ENCODE results near the gene BRSK2. TPM values are rescaled to one million over a fixed set of nuclear protein-coding genes. Genes with fewer than 3 reads are reported as not detected.

Gene BRSK2
- total RNA-seq, 1 experiment from 2014 or later: 32.2 TPM

GRCh38 chr11:1341928-1342524, 47.7 kb upstream of the BRSK2 start:
- CTCF ChIA-PET: no interaction called here
- DNase-seq (ENCODE audit: low read depth, low spot score): no peak

GRCh38 chr11:1342946-1343345, 46.8 kb upstream of the BRSK2 start:
- intact Hi-C loops (cut with micrococcal nuclease; ENCODE audit: unreplicated experiment) (no loop called here), in situ Hi-C loops (cut with HindIII; ENCODE audit: low pct_unique_long_range_greater_than_20kb, low sequenced_read_pairs) (no loop called here)
- Histone ChIP-seq H3K36me3 (ENCODE audit: control insufficient read depth, insufficient read depth, low read length) (no peaks in the 10 kb centered on the region), H3K4me1 (ENCODE audit: control insufficient read depth, insufficient read depth, low read length) (0 out of 2 replicates have a peak, but pooled peaks cover 5% of the 10 kb centered on the region), H3K27me3 (ENCODE audit: control insufficient read depth, insufficient read depth, low read length) (no peaks in the 10 kb centered on the region), H3K9me3 (ENCODE audit: control insufficient read depth, insufficient read depth, low read depth, low read length) (no peaks in the 10 kb centered on the region), H3K27ac (ENCODE audit: low read length) (no peak overlapping the region), H3K4me3 (ENCODE audit: low read depth in 2 of 2, low read length in 2 of 2) (no peak overlapping the region)
- no peak for DNase-seq (ENCODE audit: low read depth, low spot score)
- ChIA-PET POLR2A (interaction anchor here (1.3 kb wide), 1 partner anchor 8 kb away, joined by 7 read pairs; no protein-coding TSS in a partner anchor), CTCF (no interaction called here)
- no peak for TF ChIP-seq CTCF (IDR thresholded peaks at IDR 0.05)
- no peak for TF ChIP-seq SIN3A (IDR thresholded peaks at IDR 0.05; ENCODE audit: borderline replicate concordance, insufficient read depth, low read depth, low read length)
- no peak for TF ChIP-seq TCF7L2 (IDR thresholded peaks at IDR 0.05; ENCODE audit: low read depth, low read length)
- no TSS peak for BruUV-seq (replicated peaks)
- ATAC-seq: no peak

More at GRCh38 chr11:1341928-1342524, 47.7 kb upstream of the BRSK2 start:
- TF ChIP-seq SIN3A (IDR thresholded peaks at IDR 0.05; ENCODE audit: borderline replicate concordance, insufficient read depth, low read depth, low read length): no peak
- no peak for TF ChIP-seq REST (IDR thresholded peaks at IDR 0.05; ENCODE audit: insufficient read depth in 1 of 2, low read depth in 2 of 2, low read length in 1 of 2)
- no peak for TF ChIP-seq TCF7L2 (IDR thresholded peaks at IDR 0.05; ENCODE audit: low read depth, low read length)
- no peak for TF ChIP-seq CTCF (IDR thresholded peaks at IDR 0.05)
- no peak for TF ChIP-seq POLR2AphosphoS5 (IDR thresholded peaks at IDR 0.05; ENCODE audit: low read depth, low read length)
- BruUV-seq (replicated peaks): no TSS peak
- in situ Hi-C loops (cut with HindIII; ENCODE audit: low pct_unique_long_range_greater_than_20kb, low sequenced_read_pairs) (no loop called here), intact Hi-C loops (cut with micrococcal nuclease; ENCODE audit: unreplicated experiment) (no loop called here)
- Histone ChIP-seq H3K27ac (ENCODE audit: low read length) (no peak overlapping the region), H3K36me3 (ENCODE audit: control insufficient read depth, insufficient read depth, low read length) (no peaks in the 10 kb centered on the region), H3K27me3 (ENCODE audit: control insufficient read depth, insufficient read depth, low read length) (no peaks in the 10 kb centered on the region), H3K9me3 (ENCODE audit: control insufficient read depth, insufficient read depth, low read depth, low read length) (no peaks in the 10 kb centered on the region), H3K4me1 (ENCODE audit: control insufficient read depth, insufficient read depth, low read length) (0 out of 2 replicates have a peak, but pooled peaks cover 5% of the 10 kb centered on the region), H3K4me3 (ENCODE audit: low read depth in 2 of 2, low read length in 2 of 2) (peak overlapping the region in 1 of 2 experiments; percentile 2; a peak in 2 of 4 replicates)
- ATAC-seq: peak; percentile 55
- POLR2A ChIA-PET: interaction anchor here (1.3 kb wide), 1 partner anchor 9 kb away, joined by 7 read pairs; no protein-coding TSS in a partner anchor
